DOHH2 (cell line): ENCODE data around the gene C1QTNF5.

Source experiments
- EZH2phosphoT487 ChIP-seq: fragments of 200-600 bp; sonication (generic); IDR thresholded peaks from 2 replicates; pipeline ENCODE4 v1.6.1; 2017; ENCODE audit warnings: borderline replicate concordance, mild to moderate bottlenecking, antibody characterized with exemption, low read length, moderate library complexity, mixed read lengths
- TF ChIP-seq, protein P1 (sequence below): fragments of 200-600 bp; sonication (generic); IDR thresholded peaks from one replicate; pipeline ENCODE4 v1.5.1; 2014; ENCODE audit warnings: antibody characterized with exemption, mild to moderate bottlenecking, low read depth, low read length; ENCODE audit not compliant: poor library complexity, severe bottlenecking

DNA sequence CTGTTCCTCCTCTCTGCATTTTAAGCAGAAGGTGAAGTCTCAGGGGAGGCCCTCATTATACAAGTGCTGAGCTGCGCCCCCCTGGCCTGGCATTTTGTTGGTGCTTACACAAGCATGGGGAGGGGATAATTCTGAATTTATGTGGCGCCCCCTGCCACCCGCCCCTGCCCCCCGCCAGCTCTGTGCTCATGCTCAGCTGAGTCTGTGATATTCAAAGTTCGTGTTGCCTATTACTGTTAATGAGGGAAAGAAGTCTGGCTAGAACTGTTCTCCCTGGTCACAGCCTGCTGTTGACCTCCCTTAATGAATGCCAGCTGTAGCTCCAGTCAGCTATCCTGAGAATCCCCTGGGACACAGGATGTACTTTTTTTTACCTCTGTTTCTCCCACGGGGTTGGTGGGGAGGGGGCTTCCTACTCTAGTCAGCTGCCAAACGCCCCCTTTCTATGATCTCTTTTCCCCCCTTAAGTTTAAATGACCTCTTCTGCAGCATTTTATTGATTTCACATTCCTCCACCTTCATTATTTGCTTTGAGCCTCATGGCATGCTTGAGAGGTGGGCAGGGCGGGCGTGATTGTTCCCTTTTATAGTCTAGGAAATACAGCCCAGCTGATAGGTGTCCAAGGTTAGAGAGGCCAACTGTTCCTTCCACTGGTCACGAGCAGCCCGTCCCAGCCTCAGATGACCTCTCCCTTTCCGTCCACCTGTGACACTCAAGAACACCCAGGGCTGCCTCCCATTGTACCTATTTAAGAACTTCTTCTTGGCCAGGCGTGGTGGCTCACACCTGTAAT, 28.6 kb upstream of the C1QTNF5 start:
- TF ChIP-seq, protein P1, sequence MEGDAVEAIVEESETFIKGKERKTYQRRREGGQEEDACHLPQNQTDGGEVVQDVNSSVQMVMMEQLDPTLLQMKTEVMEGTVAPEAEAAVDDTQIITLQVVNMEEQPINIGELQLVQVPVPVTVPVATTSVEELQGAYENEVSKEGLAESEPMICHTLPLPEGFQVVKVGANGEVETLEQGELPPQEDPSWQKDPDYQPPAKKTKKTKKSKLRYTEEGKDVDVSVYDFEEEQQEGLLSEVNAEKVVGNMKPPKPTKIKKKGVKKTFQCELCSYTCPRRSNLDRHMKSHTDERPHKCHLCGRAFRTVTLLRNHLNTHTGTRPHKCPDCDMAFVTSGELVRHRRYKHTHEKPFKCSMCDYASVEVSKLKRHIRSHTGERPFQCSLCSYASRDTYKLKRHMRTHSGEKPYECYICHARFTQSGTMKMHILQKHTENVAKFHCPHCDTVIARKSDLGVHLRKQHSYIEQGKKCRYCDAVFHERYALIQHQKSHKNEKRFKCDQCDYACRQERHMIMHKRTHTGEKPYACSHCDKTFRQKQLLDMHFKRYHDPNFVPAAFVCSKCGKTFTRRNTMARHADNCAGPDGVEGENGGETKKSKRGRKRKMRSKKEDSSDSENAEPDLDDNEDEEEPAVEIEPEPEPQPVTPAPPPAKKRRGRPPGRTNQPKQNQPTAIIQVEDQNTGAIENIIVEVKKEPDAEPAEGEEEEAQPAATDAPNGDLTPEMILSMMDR: no peak
- no peak for TF ChIP-seq EZH2phosphoT487
